IPS-15b (cell line): ENCODE results near the gene TACR2.

ENCODE experiments used
- H3K27me3 ChIP-seq: one replicate; pipeline ENCODE4 v1.6.1; 2013; ENCODE audit warnings: low read length; ENCODE audit not compliant: control insufficient read depth, insufficient read depth
- H3K36me3 ChIP-seq: one replicate; pipeline ENCODE4 v1.6.1; 2013; ENCODE audit warnings: low read length; ENCODE audit not compliant: control insufficient read depth, insufficient read depth
- H3K4me1 ChIP-seq: one replicate; pipeline ENCODE4 v1.6.1; 2013; ENCODE audit warnings: mild to moderate bottlenecking, low read length; ENCODE audit not compliant: control insufficient read depth, insufficient read depth
- H3K4me3 ChIP-seq: one replicate; pipeline ENCODE4 v1.5.1; 2013; ENCODE audit warnings: low read depth, low read length
- H3K9ac ChIP-seq: one replicate; pipeline ENCODE4 v1.6.1; 2013; ENCODE audit warnings: low read depth, mild to moderate bottlenecking, low read length
- H3K9me3 ChIP-seq: one replicate; pipeline ENCODE4 v1.6.1; 2013; ENCODE audit warnings: mild to moderate bottlenecking, low read length; ENCODE audit not compliant: control insufficient read depth, insufficient read depth

TACR2 gene

DNA sequence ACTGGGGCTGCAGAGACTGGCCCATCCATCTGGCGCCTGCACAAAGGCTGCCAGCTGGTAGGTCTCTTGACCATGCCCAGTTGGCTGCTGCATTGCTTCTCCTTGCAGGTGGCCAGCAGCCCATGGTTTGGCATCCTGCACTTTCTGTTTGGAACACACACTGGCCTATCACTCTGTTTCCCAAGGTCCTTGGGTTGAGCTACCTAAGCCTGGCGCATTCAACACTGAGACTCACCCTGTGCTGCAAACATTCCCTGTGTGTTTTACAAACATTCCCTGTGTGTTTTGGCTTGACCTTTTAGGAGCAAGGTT lies 55.5 kb downstream of the TACR2 start:
- H3K4me3 ChIP-seq: no peak overlapping the region
- H3K36me3 ChIP-seq: peaks cover 15% of the 10 kb centered on the region
- no peaks in the 10 kb centered on the region for H3K9me3 ChIP-seq
- no peak overlapping the region for H3K9ac ChIP-seq
- no peaks in the 10 kb centered on the region for H3K27me3 ChIP-seq
- H3K4me1 ChIP-seq: no peaks in the 10 kb centered on the region

DNA sequence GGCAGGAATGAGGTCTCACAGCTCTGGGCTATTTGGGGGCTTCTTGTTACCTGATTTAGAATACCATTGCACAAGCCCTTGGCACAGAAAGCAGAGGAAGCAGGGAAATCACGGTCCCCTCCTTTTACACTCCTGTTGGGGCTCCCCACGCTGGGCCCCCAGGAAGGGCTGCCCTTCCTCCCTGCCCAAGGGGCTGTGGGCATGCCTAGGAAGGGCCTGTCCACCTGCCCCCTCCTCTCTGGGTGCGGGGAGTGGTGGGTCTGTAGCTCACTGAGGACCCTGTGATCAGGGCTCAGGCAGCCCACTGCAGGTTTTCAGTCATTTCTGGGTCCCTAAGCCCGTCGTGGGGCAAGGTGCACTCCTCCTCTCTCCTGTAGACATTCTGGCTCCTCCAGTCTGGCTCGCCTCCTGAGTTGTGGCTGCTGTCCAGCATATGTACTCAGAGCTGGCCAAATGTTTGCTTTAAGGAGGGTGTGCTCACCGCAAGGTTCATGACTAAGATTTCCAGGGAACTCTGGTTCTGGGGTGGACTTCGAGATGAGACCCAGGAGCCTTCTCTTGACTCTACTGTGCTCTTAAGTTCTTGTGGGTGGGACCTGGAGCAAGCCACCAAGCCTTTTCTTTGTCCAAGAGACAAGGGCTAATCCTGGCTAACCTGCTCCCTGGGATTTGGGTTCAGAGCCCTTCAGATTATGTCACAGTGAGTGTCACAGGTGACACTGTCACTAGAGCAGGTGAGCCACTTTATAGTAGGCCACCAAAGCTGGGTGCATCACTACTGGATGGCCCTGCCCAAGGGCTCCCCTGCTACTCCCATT lies 56.0 kb downstream of the TACR2 start:
- peaks cover 10% of the 10 kb centered on the region for H3K36me3 ChIP-seq
- H3K4me3 ChIP-seq: no peak overlapping the region
- no peak overlapping the region for H3K9ac ChIP-seq
- no peaks in the 10 kb centered on the region for H3K9me3 ChIP-seq
- no peaks in the 10 kb centered on the region for H3K4me1 ChIP-seq
- H3K27me3 ChIP-seq: no peaks in the 10 kb centered on the region

DNA sequence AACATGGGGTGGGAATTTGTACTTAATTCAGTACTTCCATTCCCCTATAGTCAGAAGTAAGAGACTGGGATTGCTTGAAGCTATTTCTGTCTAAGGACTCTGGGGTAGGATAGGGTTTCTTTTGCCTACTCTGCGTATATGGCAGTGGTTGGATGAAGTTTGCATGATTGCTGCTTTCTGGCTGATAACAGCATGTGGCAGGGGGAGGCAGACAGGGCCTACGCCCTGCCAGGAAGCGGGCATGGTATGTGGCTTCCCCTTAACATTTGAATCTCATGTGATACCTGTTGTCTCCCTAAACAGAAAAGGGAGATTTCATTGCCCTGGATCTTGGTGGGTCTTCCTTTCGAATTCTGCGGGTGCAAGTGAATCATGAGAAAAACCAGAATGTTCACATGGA lies 57.1 kb downstream of the TACR2 start:
- Histone ChIP-seq H3K27me3 (no peaks in the 10 kb centered on the region), H3K4me1 (no peaks in the 10 kb centered on the region), H3K9ac (no peak overlapping the region), H3K9me3 (no peaks in the 10 kb centered on the region), H3K4me3 (no peak overlapping the region), H3K36me3 (peaks cover 8% of the 10 kb centered on the region)

GRCh38 chr10:69359148-69359547 lies 57.6 kb downstream of the TACR2 start:
- no peaks in the 10 kb centered on the region for H3K27me3 ChIP-seq
- peaks cover 7% of the 10 kb centered on the region for H3K36me3 ChIP-seq
- no peak overlapping the region for H3K9ac ChIP-seq
- no peak overlapping the region for H3K4me3 ChIP-seq
- no peaks in the 10 kb centered on the region for H3K4me1 ChIP-seq
- no peaks in the 10 kb centered on the region for H3K9me3 ChIP-seq

DNA sequence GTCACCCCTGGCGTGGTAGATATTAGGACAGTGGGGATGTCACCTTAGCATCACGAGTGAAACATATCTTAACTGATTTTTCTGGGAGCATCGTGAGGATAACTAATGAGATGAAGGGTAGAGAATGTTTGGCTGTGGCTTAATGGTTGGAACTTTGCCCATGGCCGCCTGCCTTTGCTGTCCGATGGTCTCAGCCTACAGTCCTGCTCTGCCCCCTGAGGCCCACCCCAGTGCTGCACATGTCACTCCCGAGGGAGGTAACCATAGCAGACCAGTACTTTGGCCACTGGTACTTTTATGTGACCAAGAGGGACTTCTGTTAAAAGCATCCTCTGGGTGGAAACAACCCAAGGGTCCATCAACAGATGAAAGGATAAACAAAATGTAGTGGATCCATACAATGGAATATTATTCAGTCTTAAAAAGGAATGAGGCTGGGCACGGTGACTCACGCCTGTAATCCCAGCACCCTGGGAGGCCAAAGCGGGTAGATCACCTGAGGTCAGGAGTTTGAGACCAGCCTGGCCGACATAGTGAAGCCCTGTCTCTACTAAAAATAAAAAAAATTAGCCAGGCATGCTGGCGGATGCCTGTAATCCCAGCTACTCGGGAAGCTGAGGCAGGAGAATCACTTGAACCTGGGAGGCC lies 58.4 kb downstream of the TACR2 start:
- no peak overlapping the region for H3K4me3 ChIP-seq
- no peaks in the 10 kb centered on the region for H3K9me3 ChIP-seq
- H3K4me1 ChIP-seq: no peaks in the 10 kb centered on the region
- H3K9ac ChIP-seq: no peak overlapping the region
- no peaks in the 10 kb centered on the region for H3K27me3 ChIP-seq
- peaks cover 7% of the 10 kb centered on the region for H3K36me3 ChIP-seq

- Histone ChIP-seq H3K4me1 (peaks cover 3% of the 10 kb centered on the region), H3K9ac (no peak overlapping the region), H3K4me3 (no peak overlapping the region), H3K9me3 (no peaks in the 10 kb centered on the region), H3K27me3 (no peaks in the 10 kb centered on the region), H3K36me3 (peaks cover 7% of the 10 kb centered on the region)
These were observed 60.5 kb downstream of the TACR2 start for GRCh38 chr10:69356187-69356586.

GRCh38 chr10:69353977-69354635 lies 62.6 kb downstream of the TACR2 start:
- H3K27me3 ChIP-seq: no peaks in the 10 kb centered on the region
- no peaks in the 10 kb centered on the region for H3K36me3 ChIP-seq
- H3K4me1 ChIP-seq: peaks cover 6% of the 10 kb centered on the region
- H3K4me3 ChIP-seq: no peak overlapping the region
- no peak overlapping the region for H3K9ac ChIP-seq
- H3K9me3 ChIP-seq: no peaks in the 10 kb centered on the region
